Measurements from ENCODE around the gene THTPA. TPM values are rescaled to one million over a fixed set of nuclear protein-coding genes. Genes with fewer than 3 reads are reported as not detected.
"Not testable (repeated sequence)": the region's sequence is repeated elsewhere in the genome, so short reads cannot be mapped to it uniquely, and the experiment has no call there.

Gene THTPA
- total RNA-seq, 2 donors from 2014 or later: 11.6 to 19.6 TPM

- intact Hi-C loops (cut with DNase I): no loop called here
- peak; percentile 48 for DNase-seq (ENCODE audit: low spot score)
Observed at GRCh38 chr14:23573384-23574015, 17.4 kb downstream of the THTPA start.

DNA sequence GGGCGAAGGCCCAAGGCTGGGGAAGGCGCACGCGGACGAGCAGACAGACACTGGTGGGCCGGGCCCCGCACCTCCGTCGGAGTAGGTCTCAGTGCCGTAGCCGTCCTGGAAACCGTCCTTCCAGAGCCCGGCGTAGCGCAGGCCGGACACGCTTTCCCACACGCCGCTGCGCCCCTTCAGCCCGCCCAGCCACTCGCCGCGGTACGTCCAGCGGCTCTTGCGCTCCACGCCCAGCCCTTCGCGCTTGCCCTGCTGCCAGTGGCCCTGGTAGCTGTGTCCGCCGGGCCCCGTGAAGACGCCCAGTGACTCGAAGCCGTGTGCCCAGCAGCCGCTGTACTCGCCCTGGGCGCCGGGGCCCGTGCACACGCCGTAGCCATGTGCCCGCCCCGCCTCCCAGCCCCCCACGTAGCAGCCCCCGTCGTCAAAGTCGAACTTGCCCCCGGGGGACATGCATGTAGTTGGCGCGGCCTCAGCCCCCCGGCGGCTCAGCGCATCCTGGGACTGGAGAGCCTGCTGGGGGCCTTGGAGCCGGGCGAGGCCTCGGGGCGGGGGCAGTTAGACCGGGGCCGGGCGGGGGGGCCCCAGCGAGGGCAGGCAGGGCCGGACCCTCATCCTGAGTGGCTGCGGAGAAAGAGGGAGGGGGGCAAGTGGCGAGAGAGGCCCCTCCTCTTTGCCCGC is 21.1 kb downstream of the THTPA start:
- intact Hi-C loops (cut with DNase I): no loop called here
- peak; percentile 81 for DNase-seq (ENCODE audit: low spot score)

GRCh38 chr14:23577710-23578392 is 21.8 kb downstream of the THTPA start:
- DNase-seq (ENCODE audit: low spot score): peak; percentile 42
- intact Hi-C loops (cut with DNase I): no loop called here

DNA sequence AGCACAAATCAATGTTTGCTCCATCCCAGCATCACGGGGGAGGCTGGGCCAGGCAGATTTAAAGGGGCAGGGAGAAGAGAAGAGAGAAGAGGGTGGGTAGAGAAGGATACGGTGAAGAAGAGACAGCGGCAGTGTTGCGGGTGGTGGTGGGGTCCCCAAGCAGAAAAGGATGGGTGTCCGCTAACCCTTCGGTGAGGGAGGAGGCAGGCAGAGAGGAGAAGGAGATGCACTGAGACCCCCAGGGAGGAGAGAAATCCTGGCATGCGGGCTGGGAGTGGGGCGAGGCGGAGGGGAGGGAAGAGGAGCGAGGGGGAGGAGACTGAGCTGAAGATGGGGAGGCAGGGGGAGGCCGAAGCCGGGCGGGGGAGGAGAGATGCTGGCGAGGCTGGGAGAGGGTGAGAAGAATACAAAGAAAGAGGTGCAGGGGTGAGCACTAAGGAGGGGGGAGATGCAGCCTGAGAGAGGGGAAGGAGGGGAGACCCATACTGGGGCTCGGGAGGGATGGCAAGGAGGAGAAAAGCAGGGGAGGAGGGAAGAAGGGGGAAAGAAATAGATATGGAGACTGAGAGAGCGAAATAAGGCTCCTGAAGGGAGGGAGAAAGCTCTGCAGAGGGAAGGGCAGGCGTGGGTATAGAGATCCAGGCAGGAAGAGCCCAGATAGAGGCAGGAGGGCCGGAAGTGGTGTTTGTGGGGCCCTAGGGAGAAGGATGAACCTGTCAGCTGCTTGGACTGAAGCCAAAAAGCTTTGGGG is 22.7 kb downstream of the THTPA start, which contains the start of gene JPH4:
JPH4 (minus strand) TSS at position 231 of the 751 bp plus-strand sequence. CDS start 1,337 bp downstream, outside the sequence.
- peak; percentile 69 for DNase-seq (ENCODE audit: low spot score)
- intact Hi-C loops (cut with DNase I): no loop called here

- intact Hi-C loops (cut with DNase I): no loop called here
Observed at GRCh38 chr14:23579311-23579630, 23.2 kb downstream of the THTPA start.

DNA sequence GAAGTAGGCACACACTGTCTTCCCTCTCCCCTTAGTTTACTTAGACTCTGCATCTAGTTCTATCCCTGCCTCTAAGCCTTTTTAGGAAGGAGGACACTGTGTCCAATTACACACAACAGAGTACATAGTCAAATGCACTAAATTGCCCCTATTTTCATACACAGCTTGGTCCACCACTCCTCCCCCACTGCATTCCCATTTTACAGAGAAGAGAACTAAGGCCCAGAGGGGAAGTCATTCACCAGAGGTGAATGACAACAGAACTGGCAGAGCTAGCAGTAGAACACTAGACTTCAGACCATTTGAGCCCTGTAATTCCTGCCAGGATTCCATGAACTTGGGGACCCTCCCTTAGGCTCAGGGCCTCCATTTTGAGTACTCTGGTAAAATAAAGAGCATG is 23.7 kb downstream of the THTPA start:
- intact Hi-C loops (cut with DNase I): no loop called here
- DNase-seq (ENCODE audit: low spot score): peak; percentile 29

More at GRCh38 chr14:23579311-23579630, 23.2 kb downstream of the THTPA start:
- DNase-seq (ENCODE audit: low spot score): no peak

- intact Hi-C loops (cut with DNase I): no loop called here
- peak; percentile 52 for DNase-seq (ENCODE audit: low spot score)
Observed at GRCh38 chr14:23580152-23580926, 24.3 kb downstream of the THTPA start.

GRCh38 chr14:23580948-23581281 is 24.8 kb downstream of the THTPA start:
- peak; percentile 45 for DNase-seq (ENCODE audit: low spot score)
- intact Hi-C loops (cut with DNase I): no loop called here

GRCh38 chr14:23582906-23583760 is 27.1 kb downstream of the THTPA start:
- DNase-seq (ENCODE audit: low spot score): no peak
- intact Hi-C loops (cut with DNase I): no loop called here

DNA sequence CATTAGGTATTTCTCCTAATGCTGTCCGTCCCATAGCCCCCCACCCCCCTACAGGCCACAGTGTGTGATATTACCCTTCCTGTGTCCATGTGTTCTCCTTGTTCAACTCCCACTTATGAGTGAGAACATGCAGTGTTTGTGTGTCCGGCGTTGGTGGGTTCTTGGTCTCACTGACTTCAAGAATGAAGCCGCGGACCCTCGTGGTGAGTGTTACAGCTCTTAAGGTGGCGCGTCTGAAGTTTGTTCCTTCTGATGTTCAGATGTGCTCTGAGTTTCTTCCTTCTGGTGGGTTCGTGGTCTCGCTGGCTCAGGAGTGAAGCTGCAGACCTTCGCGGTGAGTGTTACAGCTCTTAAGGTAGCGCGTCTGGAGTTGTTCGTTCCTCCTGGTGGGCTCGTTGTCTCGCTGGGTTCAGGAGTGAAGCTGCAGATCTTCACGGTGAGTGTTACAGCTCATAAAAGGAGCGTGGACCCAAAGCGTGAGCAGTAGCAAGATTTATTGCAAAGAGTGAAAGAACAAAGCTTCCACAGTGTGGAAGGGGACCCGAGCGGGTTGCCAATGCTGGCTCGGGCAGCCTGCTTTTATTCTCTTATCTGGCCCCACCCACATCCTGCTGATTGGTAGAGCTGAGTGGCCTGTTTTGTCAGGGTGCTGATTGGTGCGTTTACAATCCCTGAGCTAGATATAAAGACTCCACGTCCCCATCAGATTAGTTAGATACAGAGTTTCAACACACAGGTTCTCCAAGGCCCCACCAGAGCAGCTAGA is 27.9 kb downstream of the THTPA start:
- DNase-seq (ENCODE audit: low spot score): peak; percentile 48
- intact Hi-C loops (cut with DNase I): not testable (repeated sequence)

DNA sequence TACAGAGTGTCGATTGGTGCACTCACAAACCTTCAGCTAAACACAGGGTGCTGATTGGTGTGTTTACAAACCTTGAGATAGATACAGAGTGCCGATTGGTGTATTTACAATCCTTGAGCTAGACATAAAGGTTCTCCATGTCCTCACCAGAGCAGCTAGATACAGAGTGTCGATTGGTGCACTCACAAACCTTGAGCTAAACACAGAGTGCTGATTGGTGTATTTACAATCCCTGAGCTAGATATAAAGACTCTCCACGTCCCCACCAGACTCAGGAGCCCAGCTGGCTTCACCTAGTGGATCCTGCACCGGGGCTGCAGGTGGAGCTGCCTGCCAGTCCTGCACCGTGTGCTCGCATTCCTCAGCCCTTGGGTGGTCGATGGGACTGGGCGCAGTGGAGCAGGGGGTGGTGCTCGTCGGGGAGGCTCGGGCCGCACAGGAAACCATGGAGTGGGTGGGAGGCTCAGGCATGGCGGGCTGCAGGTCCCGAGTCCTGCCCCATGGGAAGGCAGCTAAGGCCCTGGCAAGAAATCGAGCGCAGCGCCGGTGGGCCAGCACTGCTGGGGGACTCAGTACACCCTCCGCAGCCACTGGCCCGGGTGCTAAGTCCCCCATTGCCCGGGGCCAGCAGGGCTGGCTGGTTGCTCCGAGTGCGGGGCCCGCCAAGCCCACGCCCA is 28.6 kb downstream of the THTPA start:
- peak; percentile 77 for DNase-seq (ENCODE audit: low spot score)
- intact Hi-C loops (cut with DNase I): not testable (repeated sequence)

- peak; percentile 94 for DNase-seq (ENCODE audit: low spot score)
- intact Hi-C loops (cut with DNase I): no loop called here
Observed at GRCh38 chr14:23588884-23589598, 33.0 kb downstream of the THTPA start.

- DNase-seq (ENCODE audit: low spot score): no peak
Observed at GRCh38 chr14:23589606-23590005, 33.5 kb downstream of the THTPA start.

GRCh38 chr14:23590198-23590597 is 34.1 kb downstream of the THTPA start:
- intact Hi-C loops (cut with DNase I): no loop called here
- peak; percentile 30 for DNase-seq (ENCODE audit: low spot score)

More at GRCh38 chr14:23589606-23590005, 33.5 kb downstream of the THTPA start:
- intact Hi-C loops (cut with DNase I): no loop called here

- DNase-seq (ENCODE audit: low spot score); intact Hi-C loops (cut with DNase I): not testable (repeated sequence)
Observed at GRCh38 chr14:23594191-23594590, 38.1 kb downstream of the THTPA start.

DNA sequence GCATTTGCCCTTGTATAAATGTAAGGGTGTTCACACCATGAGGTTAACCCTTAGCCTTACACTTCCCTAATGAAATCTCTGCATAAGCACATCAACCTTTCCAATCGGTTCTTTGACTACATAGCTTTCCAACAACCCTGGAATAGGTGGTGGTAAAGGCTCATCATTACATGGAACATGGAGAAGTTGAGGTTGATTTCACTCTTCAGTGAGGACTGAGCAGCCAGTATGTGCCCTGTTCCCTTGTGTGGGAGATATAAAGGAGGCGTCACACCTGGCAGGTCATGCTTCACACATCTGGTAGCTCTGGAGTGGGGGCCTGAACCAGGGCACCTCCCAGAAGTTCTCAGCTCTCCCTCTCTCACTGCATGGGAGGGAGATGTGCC is 44.2 kb downstream of the THTPA start:
- DNase-seq (ENCODE audit: low spot score): no peak
- intact Hi-C loops (cut with DNase I): no loop called here
